SK-N-SH treated with all-trans-retinoic acid at 6 μM for 48 hours (cell line): ENCODE data around the gene NUP214.

Source experiments
- ARNTL ChIP-seq: fragments of 450-650 bp; formaldehyde crosslinking; IDR thresholded peaks from 2 replicates; pipeline ENCODE4 v1.5.0; 2020; ENCODE audit warnings: low read depth, mild to moderate bottlenecking, moderate library complexity, borderline replicate concordance
- ISL1 ChIP-seq: fragments of 250-450 bp; sonication (Bioruptor Pico); IDR thresholded peaks from 2 replicates; pipeline ENCODE4 v2.1.2; 2022; ENCODE audit warnings: mild to moderate bottlenecking, moderate library complexity
- RARB ChIP-seq: fragments of 250-450 bp; sonication (Bioruptor Pico); IDR thresholded peaks from 2 replicates; pipeline ENCODE4 v1.8.0; 2021; ENCODE audit warnings: mild to moderate bottlenecking, moderate library complexity
- SNAI2 ChIP-seq: fragments of 250-450 bp; sonication (Bioruptor Pico); IDR thresholded peaks from 2 replicates; pipeline ENCODE4 v1.5.0; 2020; ENCODE audit warnings: mild to moderate bottlenecking, moderate library complexity
- TCF4 ChIP-seq: fragments of 250-450 bp; sonication (Bioruptor Pico); IDR thresholded peaks from 2 replicates; pipeline ENCODE4 v1.8.0; 2021; ENCODE audit warnings: mild to moderate bottlenecking, moderate library complexity, borderline replicate concordance
- ZFP3 ChIP-seq: fragments of 250-450 bp; sonication (Bioruptor Pico); IDR thresholded peaks from 2 replicates; pipeline ENCODE4 v1.5.0; 2020; ENCODE audit warnings: mild to moderate bottlenecking, moderate library complexity
- ZFP30 ChIP-seq: fragments of 450-650 bp; formaldehyde crosslinking; IDR thresholded peaks from 2 replicates; pipeline ENCODE4 v1.5.0; 2022; ENCODE audit warnings: mild to moderate bottlenecking, moderate library complexity
- ZNF565 ChIP-seq: fragments of 450-650 bp; formaldehyde crosslinking; conservative IDR thresholded peaks from 2 replicates; pipeline ENCODE4 v1.5.0; 2020; ENCODE audit warnings: low read depth, mild to moderate bottlenecking, moderate library complexity
- ZNF70 ChIP-seq: fragments of 450-650 bp; formaldehyde crosslinking; IDR thresholded peaks from 2 replicates; pipeline ENCODE4 v1.5.0; 2020; ENCODE audit warnings: mild to moderate bottlenecking, moderate library complexity
- TF ChIP-seq, protein P1 (sequence below): fragments of 250-450 bp; sonication (Bioruptor Pico); IDR thresholded peaks from 2 replicates; pipeline ENCODE4 v1.8.0; 2020; ENCODE audit warnings: mild to moderate bottlenecking, moderate library complexity, borderline replicate concordance
- TF ChIP-seq, protein P2 (sequence below): fragments of 250-450 bp; sonication (Bioruptor Pico); IDR thresholded peaks from 2 replicates; pipeline ENCODE4 v1.5.0; 2020; ENCODE audit warnings: mild to moderate bottlenecking, moderate library complexity

DNA sequence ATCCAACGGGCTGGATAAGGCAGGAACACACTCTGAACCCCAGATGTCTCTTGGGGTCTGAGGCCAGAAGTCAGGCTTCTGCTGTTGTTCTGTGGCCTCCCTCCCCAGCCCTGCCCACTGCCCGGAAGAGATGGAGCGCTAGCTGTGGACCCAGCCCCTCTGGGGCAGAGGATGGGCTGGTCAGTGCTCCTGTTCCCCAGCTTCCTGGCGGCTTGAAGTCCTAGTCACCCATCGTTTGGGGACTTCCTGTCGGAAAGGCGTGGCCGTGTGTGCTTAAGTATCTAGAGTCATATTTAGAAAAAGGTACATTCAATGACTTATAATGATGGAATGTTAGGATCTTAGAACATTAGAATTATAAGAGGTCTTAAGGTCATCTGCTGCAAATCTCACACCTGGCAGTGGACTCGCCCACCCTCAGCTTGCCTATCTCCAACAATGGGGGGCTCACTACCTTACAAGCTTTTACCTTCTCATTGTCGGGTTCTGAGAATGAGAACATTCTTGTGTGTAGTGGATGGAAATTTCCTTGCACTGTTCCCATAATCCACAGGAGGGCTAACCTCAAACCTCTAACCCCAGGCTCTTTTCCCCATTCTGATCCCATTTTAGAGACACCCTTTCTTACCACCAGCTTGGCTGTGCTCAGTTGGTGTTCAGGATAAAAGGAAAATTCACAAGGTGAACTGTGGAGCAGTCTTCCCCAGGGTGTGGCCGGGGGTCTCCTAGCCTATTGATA, 42.4 kb upstream of the NUP214 start:
- TF ChIP-seq TCF4 (CRISPR knock-in tag) (no peak), ZFP3 (no peak), ZNF70 (CRISPR knock-in tag) (no peak), ZNF565 (CRISPR knock-in tag) (no peak), RARB (no peak), SNAI2 (CRISPR knock-in tag) (no peak), ZFP30 (no peak), ISL1 (CRISPR knock-in tag) (no peak), ARNTL (no peak)
- TF ChIP-seq, protein P1, sequence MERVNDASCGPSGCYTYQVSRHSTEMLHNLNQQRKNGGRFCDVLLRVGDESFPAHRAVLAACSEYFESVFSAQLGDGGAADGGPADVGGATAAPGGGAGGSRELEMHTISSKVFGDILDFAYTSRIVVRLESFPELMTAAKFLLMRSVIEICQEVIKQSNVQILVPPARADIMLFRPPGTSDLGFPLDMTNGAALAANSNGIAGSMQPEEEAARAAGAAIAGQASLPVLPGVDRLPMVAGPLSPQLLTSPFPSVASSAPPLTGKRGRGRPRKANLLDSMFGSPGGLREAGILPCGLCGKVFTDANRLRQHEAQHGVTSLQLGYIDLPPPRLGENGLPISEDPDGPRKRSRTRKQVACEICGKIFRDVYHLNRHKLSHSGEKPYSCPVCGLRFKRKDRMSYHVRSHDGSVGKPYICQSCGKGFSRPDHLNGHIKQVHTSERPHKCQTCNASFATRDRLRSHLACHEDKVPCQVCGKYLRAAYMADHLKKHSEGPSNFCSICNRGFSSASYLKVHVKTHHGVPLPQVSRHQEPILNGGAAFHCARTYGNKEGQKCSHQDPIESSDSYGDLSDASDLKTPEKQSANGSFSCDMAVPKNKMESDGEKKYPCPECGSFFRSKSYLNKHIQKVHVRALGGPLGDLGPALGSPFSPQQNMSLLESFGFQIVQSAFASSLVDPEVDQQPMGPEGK (CRISPR knock-in tag) = no peak
- TF ChIP-seq, protein P2, sequence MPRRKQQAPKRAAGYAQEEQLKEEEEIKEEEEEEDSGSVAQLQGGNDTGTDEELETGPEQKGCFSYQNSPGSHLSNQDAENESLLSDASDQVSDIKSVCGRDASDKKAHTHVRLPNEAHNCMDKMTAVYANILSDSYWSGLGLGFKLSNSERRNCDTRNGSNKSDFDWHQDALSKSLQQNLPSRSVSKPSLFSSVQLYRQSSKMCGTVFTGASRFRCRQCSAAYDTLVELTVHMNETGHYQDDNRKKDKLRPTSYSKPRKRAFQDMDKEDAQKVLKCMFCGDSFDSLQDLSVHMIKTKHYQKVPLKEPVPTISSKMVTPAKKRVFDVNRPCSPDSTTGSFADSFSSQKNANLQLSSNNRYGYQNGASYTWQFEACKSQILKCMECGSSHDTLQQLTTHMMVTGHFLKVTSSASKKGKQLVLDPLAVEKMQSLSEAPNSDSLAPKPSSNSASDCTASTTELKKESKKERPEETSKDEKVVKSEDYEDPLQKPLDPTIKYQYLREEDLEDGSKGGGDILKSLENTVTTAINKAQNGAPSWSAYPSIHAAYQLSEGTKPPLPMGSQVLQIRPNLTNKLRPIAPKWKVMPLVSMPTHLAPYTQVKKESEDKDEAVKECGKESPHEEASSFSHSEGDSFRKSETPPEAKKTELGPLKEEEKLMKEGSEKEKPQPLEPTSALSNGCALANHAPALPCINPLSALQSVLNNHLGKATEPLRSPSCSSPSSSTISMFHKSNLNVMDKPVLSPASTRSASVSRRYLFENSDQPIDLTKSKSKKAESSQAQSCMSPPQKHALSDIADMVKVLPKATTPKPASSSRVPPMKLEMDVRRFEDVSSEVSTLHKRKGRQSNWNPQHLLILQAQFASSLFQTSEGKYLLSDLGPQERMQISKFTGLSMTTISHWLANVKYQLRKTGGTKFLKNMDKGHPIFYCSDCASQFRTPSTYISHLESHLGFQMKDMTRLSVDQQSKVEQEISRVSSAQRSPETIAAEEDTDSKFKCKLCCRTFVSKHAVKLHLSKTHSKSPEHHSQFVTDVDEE (CRISPR knock-in tag) = no peak
